ENCODE data around the gene PRRT4. TPM values are rescaled to one million over a fixed set of nuclear protein-coding genes. Genes with fewer than 3 reads are reported as not detected.

PRRT4 gene
- total and polyA plus RNA-seq, 2 donors (not counting 1 experiment from before 2014, with no cell fraction given) = under 0.01 to 0.03 TPM

DNA sequence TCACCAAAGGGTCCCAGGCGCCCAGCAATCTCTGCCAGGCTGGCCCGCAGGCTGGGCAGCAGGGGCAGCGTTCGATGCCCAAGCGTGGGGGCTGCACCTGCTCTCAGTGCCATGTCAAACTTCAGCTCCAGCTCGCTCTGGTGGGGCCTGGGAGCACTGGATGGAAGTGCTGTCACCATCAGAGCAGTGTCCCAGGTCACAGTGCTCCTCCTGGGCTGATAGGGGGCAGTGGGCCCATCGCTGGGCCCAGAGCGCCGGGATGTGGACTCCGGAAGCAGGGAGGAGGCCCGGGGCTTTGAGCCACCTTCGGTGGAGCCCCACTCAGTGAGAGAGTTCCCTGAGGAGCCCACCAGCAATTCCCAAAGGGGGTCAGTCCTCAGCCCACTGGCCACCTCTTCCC lies 2.2 kb downstream of the PRRT4 start:
- H4K20me1 ChIP-seq (ENCODE audit: control insufficient read depth, extremely low read depth, insufficient read depth, low read length) = no peaks in the 10 kb centered on the region
- H3K27me3 ChIP-seq (ENCODE audit: control insufficient read depth, insufficient read depth, low read length) = peaks cover 34% of the 10 kb centered on the region
- H2AFZ ChIP-seq (ENCODE audit: low read length) = no peak overlapping the region
- no peaks in the 10 kb centered on the region for H3K4me1 ChIP-seq (ENCODE audit: control insufficient read depth, extremely low read depth, insufficient read depth, low read length)
- no peak for DNase-seq (ENCODE audit: low read depth in 2 of 2)
- H3K36me3 ChIP-seq (ENCODE audit: control insufficient read depth, insufficient read depth, low read length) = no peaks in the 10 kb centered on the region
- H3K9ac ChIP-seq (ENCODE audit: insufficient read depth, low read length) = no peak overlapping the region
- TF ChIP-seq, protein P1, sequence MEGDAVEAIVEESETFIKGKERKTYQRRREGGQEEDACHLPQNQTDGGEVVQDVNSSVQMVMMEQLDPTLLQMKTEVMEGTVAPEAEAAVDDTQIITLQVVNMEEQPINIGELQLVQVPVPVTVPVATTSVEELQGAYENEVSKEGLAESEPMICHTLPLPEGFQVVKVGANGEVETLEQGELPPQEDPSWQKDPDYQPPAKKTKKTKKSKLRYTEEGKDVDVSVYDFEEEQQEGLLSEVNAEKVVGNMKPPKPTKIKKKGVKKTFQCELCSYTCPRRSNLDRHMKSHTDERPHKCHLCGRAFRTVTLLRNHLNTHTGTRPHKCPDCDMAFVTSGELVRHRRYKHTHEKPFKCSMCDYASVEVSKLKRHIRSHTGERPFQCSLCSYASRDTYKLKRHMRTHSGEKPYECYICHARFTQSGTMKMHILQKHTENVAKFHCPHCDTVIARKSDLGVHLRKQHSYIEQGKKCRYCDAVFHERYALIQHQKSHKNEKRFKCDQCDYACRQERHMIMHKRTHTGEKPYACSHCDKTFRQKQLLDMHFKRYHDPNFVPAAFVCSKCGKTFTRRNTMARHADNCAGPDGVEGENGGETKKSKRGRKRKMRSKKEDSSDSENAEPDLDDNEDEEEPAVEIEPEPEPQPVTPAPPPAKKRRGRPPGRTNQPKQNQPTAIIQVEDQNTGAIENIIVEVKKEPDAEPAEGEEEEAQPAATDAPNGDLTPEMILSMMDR (conservative IDR thresholded peaks at IDR 0.05 in 1 of 2, IDR thresholded peaks at IDR 0.05 in 1 of 2; ENCODE audit: low read depth in 1 of 2, low read length in 2 of 2) = no peak
- no peak overlapping the region for H3K4me2 ChIP-seq (ENCODE audit: extremely low read depth, insufficient read depth, low read length)
- H3K4me3 ChIP-seq (replicated peaks in 1 of 4; ENCODE audit: control extremely low read depth in 1 of 4, insufficient read depth in 1 of 4, low read depth in 3 of 4, low read length in 4 of 4) = no peak overlapping the region
- H3K27ac ChIP-seq (ENCODE audit: insufficient read depth, low read length) = no peak overlapping the region
- H3K9me3 ChIP-seq (ENCODE audit: control insufficient read depth, insufficient read depth, low read depth, low read length) = no peaks in the 10 kb centered on the region
- no peaks in the 10 kb centered on the region for H3K79me2 ChIP-seq (ENCODE audit: control insufficient read depth, insufficient read depth, low read length)

DNA sequence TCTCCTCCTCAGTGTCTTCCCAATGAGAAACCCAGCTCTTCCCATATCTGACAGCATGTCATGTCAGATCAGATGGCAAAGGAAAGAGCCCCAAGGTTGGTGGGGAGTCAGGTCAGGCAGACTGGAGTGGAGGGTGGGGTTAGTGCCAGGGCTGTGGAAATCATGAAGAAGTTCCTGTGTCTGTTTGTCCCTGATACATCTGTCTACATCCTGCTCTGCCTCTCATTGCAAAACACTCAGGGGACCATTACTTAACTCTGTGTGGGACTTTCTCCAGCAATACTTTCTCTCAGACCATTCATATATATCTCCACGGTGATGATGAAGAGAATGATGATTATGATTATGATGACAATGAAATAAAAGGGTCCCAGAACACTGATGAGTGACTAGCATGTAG lies 3.3 kb downstream of the PRRT4 start:
- no peak overlapping the region for H3K4me3 ChIP-seq (replicated peaks in 1 of 4; ENCODE audit: control extremely low read depth in 1 of 4, insufficient read depth in 1 of 4, low read depth in 3 of 4, low read length in 4 of 4)
- H3K9me3 ChIP-seq (ENCODE audit: control insufficient read depth, insufficient read depth, low read depth, low read length) = no peaks in the 10 kb centered on the region
- H3K4me2 ChIP-seq (ENCODE audit: extremely low read depth, insufficient read depth, low read length) = no peak overlapping the region
- TF ChIP-seq, protein P1 (conservative IDR thresholded peaks at IDR 0.05 in 1 of 2, IDR thresholded peaks at IDR 0.05 in 1 of 2; ENCODE audit: low read depth in 1 of 2, low read length in 2 of 2) = no peak
- no peak for TF ChIP-seq EZH2 (IDR thresholded peaks at IDR 0.05; ENCODE audit: low read length, missing control alignments)
- H3K79me2 ChIP-seq (ENCODE audit: control insufficient read depth, insufficient read depth, low read length) = no peaks in the 10 kb centered on the region
- H3K9ac ChIP-seq (ENCODE audit: insufficient read depth, low read length) = no peak overlapping the region
- H3K27ac ChIP-seq (ENCODE audit: insufficient read depth, low read length) = no peak overlapping the region
- no peaks in the 10 kb centered on the region for H3K4me1 ChIP-seq (ENCODE audit: control insufficient read depth, extremely low read depth, insufficient read depth, low read length)
- DNase-seq (ENCODE audit: low read depth in 2 of 2) = no peak
- peaks cover 35% of the 10 kb centered on the region for H3K27me3 ChIP-seq (ENCODE audit: control insufficient read depth, insufficient read depth, low read length)
- H2AFZ ChIP-seq (ENCODE audit: low read length) = no peak overlapping the region
- no peaks in the 10 kb centered on the region for H3K36me3 ChIP-seq (ENCODE audit: control insufficient read depth, insufficient read depth, low read length)
- H4K20me1 ChIP-seq (ENCODE audit: control insufficient read depth, extremely low read depth, insufficient read depth, low read length) = no peaks in the 10 kb centered on the region

DNA sequence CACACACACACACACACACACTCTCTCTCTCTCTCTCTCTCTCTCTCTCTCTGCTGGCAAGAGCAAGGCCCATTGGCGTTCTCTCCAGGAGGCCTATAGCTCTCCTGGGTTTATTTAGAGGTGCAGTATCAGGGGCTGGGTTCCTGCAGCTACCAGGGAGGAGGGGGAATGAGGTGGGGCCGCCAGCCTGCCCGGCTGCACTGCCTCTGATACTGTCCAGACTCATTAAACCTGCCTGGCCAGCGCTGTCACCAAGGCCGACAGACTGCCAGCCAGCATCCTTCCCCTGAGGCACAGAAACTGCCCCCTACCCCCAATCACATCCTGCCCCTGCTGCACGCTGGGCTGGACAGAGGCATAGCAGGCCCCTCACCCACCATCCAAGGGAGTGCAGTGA lies 4.3 kb downstream of the PRRT4 start:
- Histone ChIP-seq H3K4me1 (ENCODE audit: control insufficient read depth, extremely low read depth, insufficient read depth, low read length) (no peaks in the 10 kb centered on the region), H4K20me1 (ENCODE audit: control insufficient read depth, extremely low read depth, insufficient read depth, low read length) (no peaks in the 10 kb centered on the region), H3K9me3 (ENCODE audit: control insufficient read depth, insufficient read depth, low read depth, low read length) (no peaks in the 10 kb centered on the region), H3K27me3 (ENCODE audit: control insufficient read depth, insufficient read depth, low read length) (peaks cover 39% of the 10 kb centered on the region), H3K36me3 (ENCODE audit: control insufficient read depth, insufficient read depth, low read length) (no peaks in the 10 kb centered on the region), H3K4me3 (replicated peaks in 1 of 4; ENCODE audit: control extremely low read depth in 1 of 4, insufficient read depth in 1 of 4, low read depth in 3 of 4, low read length in 4 of 4) (no peak overlapping the region), H3K9ac (ENCODE audit: insufficient read depth, low read length) (no peak overlapping the region), H3K27ac (ENCODE audit: insufficient read depth, low read length) (no peak overlapping the region), H3K4me2 (ENCODE audit: extremely low read depth, insufficient read depth, low read length) (no peak overlapping the region), H3K79me2 (ENCODE audit: control insufficient read depth, insufficient read depth, low read length) (no peaks in the 10 kb centered on the region), H2AFZ (ENCODE audit: low read length) (no peak overlapping the region)
- TF ChIP-seq, protein P1 (conservative IDR thresholded peaks at IDR 0.05 in 1 of 2, IDR thresholded peaks at IDR 0.05 in 1 of 2; ENCODE audit: low read depth in 1 of 2, low read length in 2 of 2) = no peak
- no peak for TF ChIP-seq EZH2 (IDR thresholded peaks at IDR 0.05; ENCODE audit: low read length, missing control alignments)
- DNase-seq (ENCODE audit: low read depth in 2 of 2) = no peak
